PFSK-1 (cell line): ENCODE results near the gene NDUFS8.

Experiments used
- FOXP2 ChIP-seq: optimal IDR thresholded peaks from 2 replicates; pipeline ENCODE3; 2011; ENCODE audit warnings: borderline replicate concordance, control low read depth, inconsistent platforms; ENCODE audit not compliant: insufficient read depth; ENCODE audit errors: extremely low read length, extremely low read depth
- POLR2AphosphoS5 ChIP-seq: IDR thresholded peaks from 2 replicates; pipeline ENCODE4 v1.6.1; 2012; ENCODE audit warnings: low read depth, mild to moderate bottlenecking, control low read depth, low read length, moderate library complexity
- SIN3A ChIP-seq: IDR thresholded peaks from 2 replicates; pipeline ENCODE4 v1.6.1; 2012; ENCODE audit warnings: mild to moderate bottlenecking, low read length, moderate library complexity, borderline replicate concordance; ENCODE audit not compliant: insufficient read depth
- TAF1 ChIP-seq: IDR thresholded peaks from 2 replicates; pipeline ENCODE4 v1.6.1; 2012; ENCODE audit warnings: low read length, control low read depth, borderline replicate concordance; ENCODE audit not compliant: insufficient read depth
- TF ChIP-seq, protein P1 (sequence below), 2 experiments: IDR thresholded peaks; 2 replicates each; pipeline versions ENCODE4 v1.6.1 to v1.8.0; 2011 to 2012; ENCODE audit warnings: low read depth in 2 of 2, low read length in 2 of 2, control low read depth in 1 of 2, inconsistent platforms in 1 of 2, mild to moderate bottlenecking in 1 of 2, moderate library complexity in 1 of 2; ENCODE audit not compliant: insufficient read depth in 1 of 2

DNA sequence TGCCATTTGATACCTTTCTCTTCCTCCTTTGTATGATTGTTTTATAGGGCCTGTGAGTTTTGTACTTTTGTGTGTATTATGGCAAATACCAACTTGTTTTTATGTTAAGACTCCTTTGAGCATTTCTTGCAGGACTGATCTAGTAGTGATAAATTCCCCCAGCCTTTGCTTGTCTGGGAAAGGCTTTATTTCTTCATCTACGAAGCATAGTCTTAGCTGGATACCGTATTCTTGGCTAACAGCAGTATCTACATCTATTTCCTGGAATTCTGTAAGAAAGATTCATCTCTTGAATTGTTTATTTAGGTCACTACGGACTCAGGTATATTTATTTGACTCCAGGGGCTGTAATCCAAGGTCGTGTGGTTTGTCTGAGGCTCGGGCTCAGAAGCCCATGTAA is 6.0 kb upstream of the NDUFS8 start:
- TF ChIP-seq, protein P1, sequence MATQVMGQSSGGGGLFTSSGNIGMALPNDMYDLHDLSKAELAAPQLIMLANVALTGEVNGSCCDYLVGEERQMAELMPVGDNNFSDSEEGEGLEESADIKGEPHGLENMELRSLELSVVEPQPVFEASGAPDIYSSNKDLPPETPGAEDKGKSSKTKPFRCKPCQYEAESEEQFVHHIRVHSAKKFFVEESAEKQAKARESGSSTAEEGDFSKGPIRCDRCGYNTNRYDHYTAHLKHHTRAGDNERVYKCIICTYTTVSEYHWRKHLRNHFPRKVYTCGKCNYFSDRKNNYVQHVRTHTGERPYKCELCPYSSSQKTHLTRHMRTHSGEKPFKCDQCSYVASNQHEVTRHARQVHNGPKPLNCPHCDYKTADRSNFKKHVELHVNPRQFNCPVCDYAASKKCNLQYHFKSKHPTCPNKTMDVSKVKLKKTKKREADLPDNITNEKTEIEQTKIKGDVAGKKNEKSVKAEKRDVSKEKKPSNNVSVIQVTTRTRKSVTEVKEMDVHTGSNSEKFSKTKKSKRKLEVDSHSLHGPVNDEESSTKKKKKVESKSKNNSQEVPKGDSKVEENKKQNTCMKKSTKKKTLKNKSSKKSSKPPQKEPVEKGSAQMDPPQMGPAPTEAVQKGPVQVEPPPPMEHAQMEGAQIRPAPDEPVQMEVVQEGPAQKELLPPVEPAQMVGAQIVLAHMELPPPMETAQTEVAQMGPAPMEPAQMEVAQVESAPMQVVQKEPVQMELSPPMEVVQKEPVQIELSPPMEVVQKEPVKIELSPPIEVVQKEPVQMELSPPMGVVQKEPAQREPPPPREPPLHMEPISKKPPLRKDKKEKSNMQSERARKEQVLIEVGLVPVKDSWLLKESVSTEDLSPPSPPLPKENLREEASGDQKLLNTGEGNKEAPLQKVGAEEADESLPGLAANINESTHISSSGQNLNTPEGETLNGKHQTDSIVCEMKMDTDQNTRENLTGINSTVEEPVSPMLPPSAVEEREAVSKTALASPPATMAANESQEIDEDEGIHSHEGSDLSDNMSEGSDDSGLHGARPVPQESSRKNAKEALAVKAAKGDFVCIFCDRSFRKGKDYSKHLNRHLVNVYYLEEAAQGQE (IDR thresholded peaks at IDR 0.05; ENCODE audit: insufficient read depth in 1 of 2, low read depth in 2 of 2, low read length in 2 of 2): no peak
- TF ChIP-seq POLR2AphosphoS5 (no peak), SIN3A (no peak), TAF1 (no peak), FOXP2 (no peak)
